ENCODE data around the gene SCAPER. TPM values are rescaled to one million over a fixed set of nuclear protein-coding genes. Genes with fewer than 3 reads are reported as not detected.
A peak's percentile ranks its signal among the peaks of the same experiment; 100 is the strongest.
"Not testable (repeated sequence)": the region's sequence is repeated elsewhere in the genome, so short reads cannot be mapped to it uniquely, and the experiment has no call there.

The SCAPER gene
- polyA plus RNA-seq, 3 donors from 2014 or later: 6.8 to 23.6 (median 6.8) TPM

DNA sequence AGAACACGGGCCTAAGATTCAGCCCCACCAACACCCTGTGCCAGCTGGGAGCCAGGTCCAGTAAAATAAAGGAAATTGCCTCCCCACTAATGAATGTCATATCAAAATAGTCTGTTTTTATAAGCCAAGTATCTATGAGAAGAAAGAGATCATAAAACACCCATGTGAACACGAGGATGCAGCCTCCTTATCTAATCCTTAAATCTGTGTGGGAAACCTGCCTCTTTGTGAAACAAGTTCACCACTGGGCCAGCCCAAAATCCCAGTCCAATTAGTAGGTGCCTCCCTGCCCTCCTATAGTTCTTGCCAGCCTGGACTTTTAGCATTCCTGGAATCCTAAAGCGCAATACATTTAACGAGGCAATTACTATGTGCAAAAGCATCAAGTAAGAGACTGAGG, 42.0 kb downstream of the SCAPER start:
- no peak for DNase-seq
- Mint-ChIP-seq H3K4me1 (peaks cover 24 to 51% of the 10 kb centered on the region in 2 donors), H3K27me3 (ENCODE audit: low read depth in 3 of 3) (no peaks in the 10 kb centered on the region), H3K36me3 (peaks cover 0 to 4% (median 0%) of the 10 kb centered on the region in 3 donors), H3K4me3 (no peak overlapping the region), H3K9me3 (no peaks in the 10 kb centered on the region), H3K27ac (peak overlapping the region in 1 of 6 donors; percentile 5)

DNA sequence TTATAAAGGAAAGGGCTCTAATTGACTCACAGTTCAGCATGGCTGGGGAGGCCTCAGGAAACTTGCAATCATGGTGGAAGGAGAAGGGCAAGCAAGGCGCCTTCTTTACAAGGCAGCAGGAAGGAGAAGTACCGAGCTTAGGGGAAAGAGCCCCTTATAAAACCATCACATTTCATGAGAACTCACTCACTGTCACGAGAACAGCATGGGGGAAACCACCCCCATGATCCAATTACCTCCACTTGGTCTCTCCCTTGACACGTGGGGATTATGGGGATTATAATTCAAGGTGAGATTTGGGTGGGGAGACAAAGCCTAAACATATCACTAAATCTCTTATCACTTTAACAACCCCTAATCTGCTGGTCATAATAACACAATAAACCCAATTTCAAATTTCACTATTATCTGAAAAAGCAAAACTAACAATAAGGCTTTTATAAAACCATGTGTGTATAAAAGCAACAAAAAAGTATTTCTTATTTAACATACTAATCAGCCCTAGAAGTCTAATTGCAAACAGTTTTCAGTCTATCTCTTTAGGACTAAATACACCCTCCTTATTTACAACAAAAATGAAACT, 43.2 kb downstream of the SCAPER start:
- Mint-ChIP-seq H3K9me3 (no peaks in the 10 kb centered on the region), H3K4me1 (peaks cover 20 to 44% of the 10 kb centered on the region in 2 donors), H3K27me3 (ENCODE audit: low read depth in 3 of 3) (no peaks in the 10 kb centered on the region), H3K36me3 (peaks cover 0 to 4% (median 0%) of the 10 kb centered on the region in 3 donors), H3K4me3 (no peak overlapping the region), H3K27ac (peak overlapping the region in 1 of 6 donors; percentile 1)
- DNase-seq: no peak

DNA sequence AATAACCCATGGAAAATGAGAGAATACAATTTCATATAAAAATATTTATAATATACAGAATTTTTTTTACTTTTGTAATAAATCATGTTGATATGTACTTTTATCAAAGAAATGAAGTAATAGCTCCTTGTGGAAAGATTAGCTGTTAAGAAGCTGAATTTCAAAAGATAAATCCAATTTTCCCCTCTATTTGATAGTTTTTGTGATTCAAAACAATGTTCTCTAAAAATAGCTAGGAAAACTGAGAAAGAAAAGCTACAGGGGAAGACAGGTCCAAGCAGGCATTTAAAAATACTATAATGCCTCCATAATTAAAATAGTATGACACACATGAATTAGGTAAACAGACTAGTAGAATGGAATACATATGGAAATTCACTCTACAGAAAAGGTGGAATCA, 44.9 kb downstream of the SCAPER start:
- peaks cover 15 to 33% of the 10 kb centered on the region in 2 donors for H3K4me1 Mint-ChIP-seq
- no peaks in the 10 kb centered on the region for H3K9me3 Mint-ChIP-seq
- H3K36me3 Mint-ChIP-seq: peaks cover 9 to 10% (median 10%) of the 10 kb centered on the region in 3 donors
- DNase-seq: no peak
- H3K27ac Mint-ChIP-seq: no peak overlapping the region
- H3K27me3 Mint-ChIP-seq (ENCODE audit: low read depth in 3 of 3): no peaks in the 10 kb centered on the region
- no peak overlapping the region for H3K4me3 Mint-ChIP-seq

DNA sequence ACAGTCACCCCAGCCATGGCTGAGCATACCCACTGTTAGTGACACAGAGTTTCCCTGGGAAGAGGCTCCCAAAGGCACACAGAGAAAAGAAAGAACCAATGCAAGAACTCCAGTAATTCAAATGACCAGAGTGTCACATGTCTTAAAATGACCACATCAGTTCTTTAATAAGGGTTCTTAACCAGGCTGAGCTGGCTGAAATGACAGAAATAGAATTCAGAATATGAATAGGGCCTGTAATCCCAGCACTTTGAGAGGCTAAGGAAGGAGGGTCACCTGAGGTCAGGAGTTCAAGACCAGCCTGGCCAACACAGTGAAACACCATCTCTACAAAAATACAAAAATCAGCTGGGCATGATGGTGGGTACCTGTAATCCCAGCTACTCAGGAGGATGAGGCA, 54.8 kb downstream of the SCAPER start:
- H3K27ac Mint-ChIP-seq; H3K4me3 Mint-ChIP-seq; DNase-seq; H3K27me3 Mint-ChIP-seq (ENCODE audit: low read depth in 3 of 3): not testable (repeated sequence)
- H3K4me1 Mint-ChIP-seq: peaks cover 11 to 17% of the 10 kb centered on the region in 2 donors
- H3K9me3 Mint-ChIP-seq: peaks cover 2 to 27% (median 17%) of the 10 kb centered on the region in 6 donors
- peaks cover 54 to 58% (median 57%) of the 10 kb centered on the region in 3 donors for H3K36me3 Mint-ChIP-seq

DNA sequence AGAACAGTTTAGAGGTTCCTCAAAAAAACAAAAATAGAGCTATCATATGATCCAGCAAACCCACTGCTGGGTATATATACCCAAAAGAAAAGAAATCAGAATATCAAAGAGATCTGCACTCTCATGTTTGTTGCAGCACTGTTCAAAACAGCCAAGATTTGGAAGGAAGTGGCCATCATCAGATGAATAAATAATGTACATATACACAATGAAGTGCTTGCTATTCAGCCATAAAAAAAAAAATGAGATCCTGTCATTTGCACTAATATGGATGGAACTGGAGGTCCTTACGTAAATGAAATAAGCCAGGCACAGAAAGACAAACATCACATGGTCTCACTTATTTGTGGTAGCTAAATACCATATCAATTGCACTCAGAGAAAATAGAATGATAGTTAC, 58.4 kb downstream of the SCAPER start:
- Mint-ChIP-seq H3K27ac (no peak overlapping the region), H3K27me3 (ENCODE audit: low read depth in 3 of 3) (no peaks in the 10 kb centered on the region), H3K36me3 (peaks cover 23 to 31% (median 25%) of the 10 kb centered on the region in 3 donors), H3K4me1 (peaks cover 11 to 19% of the 10 kb centered on the region in 2 donors), H3K9me3 (peaks cover 0 to 11% (median 6%) of the 10 kb centered on the region in 6 donors), H3K4me3 (no peak overlapping the region)
- no peak for DNase-seq

DNA sequence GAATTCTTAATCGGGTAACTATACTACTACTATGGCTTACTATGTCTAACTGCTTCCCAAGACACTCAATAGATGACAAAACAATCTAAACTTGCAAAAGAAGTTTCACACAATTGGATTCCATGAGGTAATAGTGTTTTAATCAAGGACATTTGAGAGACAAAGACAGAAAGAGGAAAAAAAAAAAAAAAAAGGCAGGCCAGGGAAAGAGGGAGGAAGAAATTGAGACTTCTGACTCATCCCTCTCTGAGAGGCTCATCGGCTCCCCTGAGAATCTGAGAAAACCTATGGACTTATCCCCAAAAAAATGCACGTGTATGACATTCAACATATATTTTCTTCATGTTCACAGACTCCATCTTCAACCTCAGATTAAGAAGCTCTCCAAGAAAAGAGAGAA, 61.0 kb downstream of the SCAPER start:
- Mint-ChIP-seq H3K9me3 (no peaks in the 10 kb centered on the region), H3K36me3 (peaks cover 0 to 7% (median 3%) of the 10 kb centered on the region in 3 donors), H3K4me1 (peaks cover 6 to 19% of the 10 kb centered on the region in 2 donors), H3K27ac (no peak overlapping the region), H3K27me3 (ENCODE audit: low read depth in 3 of 3) (no peaks in the 10 kb centered on the region), H3K4me3 (no peak overlapping the region)
- no peak for DNase-seq

DNA sequence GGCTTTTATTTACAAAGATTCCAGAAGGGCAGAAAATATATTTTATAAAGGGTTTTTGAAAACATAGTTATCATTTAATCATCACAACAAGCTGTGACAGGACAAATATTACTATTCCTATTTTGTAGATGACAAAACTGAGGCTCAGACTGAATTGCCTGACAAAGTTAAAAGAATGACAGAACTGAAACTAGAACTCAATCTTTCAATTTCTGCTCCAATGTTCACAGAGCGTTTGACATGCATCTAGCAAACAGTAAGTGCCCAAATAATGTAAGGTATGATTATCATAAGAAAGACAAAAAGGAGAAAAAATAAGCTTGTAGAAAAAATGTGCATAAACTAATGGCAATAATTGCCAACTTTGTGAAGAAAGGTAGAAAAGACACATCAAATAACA, 61.9 kb downstream of the SCAPER start:
- H3K27ac Mint-ChIP-seq: no peak overlapping the region
- H3K36me3 Mint-ChIP-seq: peaks cover 0 to 3% (median 3%) of the 10 kb centered on the region in 3 donors
- H3K4me1 Mint-ChIP-seq: peaks cover 6 to 19% of the 10 kb centered on the region in 2 donors
- H3K27me3 Mint-ChIP-seq (ENCODE audit: low read depth in 3 of 3): no peaks in the 10 kb centered on the region
- H3K4me3 Mint-ChIP-seq: no peak overlapping the region
- no peak for DNase-seq
- no peaks in the 10 kb centered on the region for H3K9me3 Mint-ChIP-seq

DNA sequence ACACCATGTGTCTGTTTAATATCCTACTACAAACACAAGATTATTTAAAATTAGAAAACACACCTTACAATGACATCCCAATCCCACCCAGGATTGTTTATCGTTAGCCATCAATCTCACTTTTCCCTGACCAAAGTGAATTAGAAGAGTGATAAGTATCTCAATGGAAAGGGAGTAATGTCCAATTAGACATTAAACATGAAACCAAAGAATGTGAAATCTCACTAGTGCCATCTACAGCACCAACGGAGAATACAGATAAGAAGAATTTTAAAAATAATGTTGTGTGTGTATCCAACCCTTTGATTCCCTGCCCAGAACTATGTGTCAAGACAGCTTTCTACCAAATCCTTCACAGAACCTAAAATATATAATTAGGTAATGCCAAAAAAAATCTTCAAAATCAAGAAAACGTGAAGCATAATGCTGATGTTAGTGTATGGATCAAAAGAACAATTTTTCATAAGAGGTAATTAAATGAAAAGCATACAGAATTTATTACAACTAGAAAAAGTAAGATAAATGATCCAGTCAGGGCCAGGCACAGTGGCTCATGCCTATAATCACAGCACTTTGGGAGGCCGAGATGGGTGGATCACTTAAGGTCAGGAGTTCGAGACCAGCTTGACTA, 64.2 kb downstream of the SCAPER start:
- H3K9me3 Mint-ChIP-seq: no peaks in the 10 kb centered on the region
- H3K4me3 Mint-ChIP-seq: no peak overlapping the region
- DNase-seq: peak in 2 of 3 donors; percentile 1
- no peaks in the 10 kb centered on the region for H3K27me3 Mint-ChIP-seq (ENCODE audit: low read depth in 3 of 3)
- peaks cover 2 to 18% of the 10 kb centered on the region in 2 donors for H3K4me1 Mint-ChIP-seq
- H3K36me3 Mint-ChIP-seq: peaks cover 0 to 11% (median 3%) of the 10 kb centered on the region in 3 donors
- no peak overlapping the region for H3K27ac Mint-ChIP-seq

DNA sequence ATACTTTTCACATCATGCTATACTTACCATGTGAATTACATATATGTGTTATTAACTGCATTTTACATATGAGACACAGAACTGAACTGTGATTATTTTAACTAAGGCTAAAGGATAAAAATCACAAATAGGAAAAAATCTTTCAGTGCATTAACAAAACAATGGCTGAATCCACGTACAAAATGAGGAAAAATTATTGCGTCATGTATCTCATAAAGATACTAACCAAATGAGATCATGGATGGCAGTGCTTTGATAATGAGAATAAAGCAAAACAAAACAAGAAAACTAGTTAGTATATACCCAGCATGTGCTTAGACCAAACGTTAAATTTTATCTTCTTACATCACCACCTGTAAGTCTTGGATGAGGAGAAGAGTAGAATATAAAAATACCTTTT, 66.0 kb downstream of the SCAPER start:
- H3K36me3 Mint-ChIP-seq: peaks cover 2 to 11% (median 6%) of the 10 kb centered on the region in 3 donors
- H3K4me1 Mint-ChIP-seq: peaks cover 5 to 27% of the 10 kb centered on the region in 2 donors
- no peaks in the 10 kb centered on the region for H3K9me3 Mint-ChIP-seq
- DNase-seq: no peak
- H3K27ac Mint-ChIP-seq: no peak overlapping the region
- H3K27me3 Mint-ChIP-seq (ENCODE audit: low read depth in 3 of 3): no peaks in the 10 kb centered on the region
- H3K4me3 Mint-ChIP-seq: no peak overlapping the region

DNA sequence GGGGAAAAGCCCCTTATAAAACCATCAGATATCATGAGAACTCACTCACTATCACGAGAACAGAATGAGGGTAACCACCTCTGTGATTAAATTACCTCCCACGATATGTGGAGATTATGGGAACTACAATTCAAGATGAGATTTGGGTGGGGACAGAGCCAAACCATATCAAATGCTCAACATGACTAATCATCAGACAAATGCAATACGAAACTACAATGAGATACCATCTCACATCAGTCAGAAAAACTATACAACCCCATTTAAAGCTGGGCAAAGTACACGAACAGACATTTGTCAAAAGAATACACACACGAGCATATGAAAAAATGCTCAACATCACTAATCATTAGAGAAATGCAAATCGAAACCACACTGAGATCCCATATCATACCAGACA, 67.7 kb downstream of the SCAPER start:
- peaks cover 5 to 36% of the 10 kb centered on the region in 2 donors for H3K4me1 Mint-ChIP-seq
- H3K9me3 Mint-ChIP-seq: no peaks in the 10 kb centered on the region
- H3K27me3 Mint-ChIP-seq (ENCODE audit: low read depth in 3 of 3): no peaks in the 10 kb centered on the region
- DNase-seq: no peak
- H3K27ac Mint-ChIP-seq: no peak overlapping the region
- no peak overlapping the region for H3K4me3 Mint-ChIP-seq
- H3K36me3 Mint-ChIP-seq: peaks cover 6 to 15% (median 6%) of the 10 kb centered on the region in 3 donors

DNA sequence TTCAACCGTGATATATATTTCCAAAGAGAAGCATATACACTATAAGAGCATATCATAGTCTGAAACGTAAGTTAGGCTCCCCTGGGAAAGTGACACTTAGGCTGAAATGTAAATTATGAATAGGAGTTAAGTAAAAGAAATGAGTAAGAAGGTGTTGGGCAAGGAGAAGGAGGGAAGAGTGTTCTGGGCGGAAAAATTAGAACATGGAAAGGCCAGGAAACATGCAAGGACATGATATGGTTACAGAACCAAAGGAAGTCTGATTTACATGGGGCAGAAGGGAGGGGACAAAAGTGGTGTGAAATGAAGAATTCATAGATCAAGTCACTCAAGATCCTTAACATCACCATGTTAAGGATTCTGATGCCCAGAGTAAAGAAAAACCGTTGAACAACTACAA, 75.2 kb downstream of the SCAPER start:
- Mint-ChIP-seq H3K27me3 (ENCODE audit: low read depth in 3 of 3) (no peaks in the 10 kb centered on the region), H3K36me3 (peaks cover 3 to 19% (median 8%) of the 10 kb centered on the region in 3 donors), H3K9me3 (no peaks in the 10 kb centered on the region), H3K4me1 (peaks cover 3 to 16% of the 10 kb centered on the region in 2 donors), H3K4me3 (no peak overlapping the region), H3K27ac (no peak overlapping the region)
- no peak for DNase-seq

DNA sequence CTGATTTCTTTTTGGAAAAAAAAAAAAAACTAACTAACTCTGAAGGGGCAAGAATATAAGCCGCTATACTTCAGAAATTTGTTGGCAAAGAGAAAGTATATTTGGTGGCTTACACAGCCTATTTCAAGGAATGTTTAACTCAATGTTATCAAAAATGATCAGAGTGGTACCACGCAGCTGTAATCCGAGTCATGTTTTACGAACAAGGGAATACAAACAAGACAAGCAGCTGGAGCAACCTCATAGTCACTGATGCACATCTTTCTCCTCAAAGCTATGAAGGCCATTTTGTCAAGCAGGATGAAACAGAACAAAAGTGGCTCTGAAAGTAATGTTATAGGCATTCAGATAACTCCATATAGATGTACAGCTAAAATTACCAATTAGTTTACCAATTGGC, 81.2 kb downstream of the SCAPER start:
- peaks cover 3 to 6% of the 10 kb centered on the region in 2 donors for H3K4me1 Mint-ChIP-seq
- peaks cover 0 to 13% (median 11%) of the 10 kb centered on the region in 3 donors for H3K36me3 Mint-ChIP-seq
- H3K27me3 Mint-ChIP-seq (ENCODE audit: low read depth in 3 of 3): peaks cover 0 to 2% (median 0%) of the 10 kb centered on the region in 3 donors
- no peak overlapping the region for H3K27ac Mint-ChIP-seq
- H3K9me3 Mint-ChIP-seq: no peaks in the 10 kb centered on the region
- no peak for DNase-seq
- no peak overlapping the region for H3K4me3 Mint-ChIP-seq

DNA sequence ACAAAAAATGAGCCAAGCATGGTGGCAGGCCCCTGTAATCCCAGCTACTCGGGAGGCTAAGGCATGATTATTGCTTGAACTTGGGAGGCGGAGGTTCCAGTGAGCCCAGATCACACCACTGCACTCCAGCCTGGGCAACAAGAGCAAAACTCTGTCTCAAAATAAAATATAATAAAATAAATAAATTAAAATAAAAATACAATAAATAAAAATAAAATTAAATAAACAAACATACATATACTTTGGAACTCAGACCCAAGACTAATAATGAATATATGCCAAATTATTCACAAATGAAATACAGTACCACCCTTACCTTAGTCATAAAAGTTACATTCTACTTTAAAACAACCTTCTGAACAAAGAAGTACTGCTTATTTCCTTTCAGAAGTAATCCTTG, 81.8 kb downstream of the SCAPER start:
- Mint-ChIP-seq H3K9me3 (peaks cover 0 to under 1% (median 0%) of the 10 kb centered on the region in 6 donors), H3K36me3 (peaks cover 0 to 16% (median 16%) of the 10 kb centered on the region in 3 donors), H3K4me3 (no peak overlapping the region), H3K27me3 (ENCODE audit: low read depth in 3 of 3) (peaks cover 0 to 2% (median 0%) of the 10 kb centered on the region in 3 donors), H3K27ac (no peak overlapping the region), H3K4me1 (peaks cover 7 to 11% of the 10 kb centered on the region in 2 donors)
- no peak for DNase-seq

DNA sequence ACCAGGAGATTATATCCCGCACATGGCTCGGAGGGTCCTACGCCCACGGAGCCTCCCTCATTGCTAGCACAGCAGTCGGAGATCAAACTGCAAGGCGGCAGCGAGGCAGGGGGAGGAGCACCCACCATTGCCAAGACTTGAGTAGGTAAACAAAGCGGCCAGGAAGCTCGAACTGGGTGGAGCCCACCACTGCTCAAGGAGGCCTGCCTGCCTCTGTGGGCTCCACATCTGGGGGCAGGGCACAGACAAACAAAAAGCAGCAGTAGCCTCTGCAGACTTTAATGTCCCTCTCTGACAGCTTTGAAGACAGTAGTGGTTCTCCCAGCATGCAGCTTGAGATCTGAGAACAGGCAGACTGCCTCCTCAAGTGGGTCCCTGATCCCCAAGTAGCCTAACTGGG, 86.2 kb downstream of the SCAPER start:
- H3K4me1 Mint-ChIP-seq: peaks cover 13 to 31% of the 10 kb centered on the region in 2 donors
- H3K4me3 Mint-ChIP-seq; H3K9me3 Mint-ChIP-seq; H3K27me3 Mint-ChIP-seq (ENCODE audit: low read depth in 3 of 3); DNase-seq; H3K27ac Mint-ChIP-seq: not testable (repeated sequence)
- peaks cover 0 to 13% (median 9%) of the 10 kb centered on the region in 3 donors for H3K36me3 Mint-ChIP-seq

All from immature natural killer cell (primary cell).